OCI-LY7 (cell line): ENCODE data around the gene ADSS1. TPM values are rescaled to one million over a fixed set of nuclear protein-coding genes. Genes with fewer than 3 reads are reported as not detected.

ENCODE experiments used
- BruUV-seq: library from RNA; stranded (reverse); fragments of 400-500 nt; replicated peaks from 2 replicates; lab custom pipeline; 2021; lab: Mats Ljungman, UMichigan
- CTCF ChIA-PET: fragments of 300-600 bp; sonication (Branson Sonifier 250); formaldehyde crosslinking; loops from one replicate; lab custom pipeline; 2022; ENCODE audit warnings: antibody characterized with exemption; ENCODE audit not compliant: unreplicated experiment; lab: Charles Lee
- POLR2A ChIA-PET: fragments of 300-600 bp; sonication (Branson Sonifier 250); formaldehyde crosslinking; loops from one replicate; lab custom pipeline; 2022; ENCODE audit warnings: antibody characterized with exemption; lab: Charles Lee
- DNase-seq: peaks from one replicate; pipeline ENCODE4 v3.0.0-alpha.2; 2015; ENCODE audit warnings: low spot score
- H2AFZ ChIP-seq: fragments of 200-600 bp; sonication (generic), shearing (Covaris generic); 2 replicates; pipeline ENCODE4 v1.6.1; 2014; ENCODE audit warnings: mild to moderate bottlenecking, antibody characterized with exemption, low read length, moderate library complexity
- H3K27ac ChIP-seq: fragments of 200-600 bp; sonication (generic); 2 replicates; pipeline ENCODE4 v1.5.1; 2014; ENCODE audit warnings: mixed run types, low read depth, mild to moderate bottlenecking, moderate library complexity, low read length, inconsistent platforms; ENCODE audit not compliant: poor library complexity, severe bottlenecking
- H3K36me3 ChIP-seq: fragments of 200-600 bp; sonication (generic); 2 replicates; pipeline ENCODE4 v1.6.1; 2014; ENCODE audit warnings: mild to moderate bottlenecking, antibody characterized with exemption, low read length, moderate library complexity, mixed read lengths; ENCODE audit not compliant: insufficient read depth
- H3K4me1 ChIP-seq: fragments of 200-600 bp; sonication (generic); 2 replicates; pipeline ENCODE4 v1.5.1; 2014; ENCODE audit warnings: mild to moderate bottlenecking, low read length; ENCODE audit not compliant: insufficient read depth, poor library complexity, severe bottlenecking
- H3K4me2 ChIP-seq: fragments of 200-600 bp; sonication (generic); 2 replicates; pipeline ENCODE4 v1.6.1; 2014; ENCODE audit warnings: mild to moderate bottlenecking, low read length
- H3K4me3 ChIP-seq: fragments of 200-600 bp; sonication (generic); 2 replicates; pipeline ENCODE4 v1.5.1; 2014; ENCODE audit warnings: mild to moderate bottlenecking, low read depth, low read length; ENCODE audit not compliant: poor library complexity, severe bottlenecking
- H3K79me2 ChIP-seq: fragments of 200-600 bp; sonication (generic); 2 replicates; pipeline ENCODE4 v1.6.1; 2016; ENCODE audit warnings: low read depth, mild to moderate bottlenecking, low read length, moderate library complexity, mixed read lengths; ENCODE audit not compliant: insufficient read depth
- H3K9me2 ChIP-seq: fragments of 200-600 bp; sonication (generic); 2 replicates; pipeline ENCODE4 v1.6.1; 2016; ENCODE audit warnings: mild to moderate bottlenecking, low read length, mixed read lengths; ENCODE audit not compliant: insufficient read depth
- H3K9me3 ChIP-seq: fragments of 200-600 bp; sonication (generic); 2 replicates; pipeline ENCODE4 v1.6.1; 2014; ENCODE audit warnings: mild to moderate bottlenecking, mixed run types, low read length, mixed read lengths
- H4K20me1 ChIP-seq: fragments of 200-600 bp; sonication (generic); 2 replicates; pipeline ENCODE4 v1.6.1; 2014; ENCODE audit warnings: mild to moderate bottlenecking, antibody characterized with exemption, low read length, moderate library complexity, mixed read lengths; ENCODE audit not compliant: insufficient read depth
- EZH2phosphoT487 ChIP-seq: fragments of 200-600 bp; sonication (generic); IDR thresholded peaks from 2 replicates; pipeline ENCODE4 v1.6.1; 2018; ENCODE audit warnings: low read depth, borderline replicate concordance, mild to moderate bottlenecking, mixed run types, antibody characterized with exemption, low read length, moderate library complexity, mixed read lengths
- intact Hi-C: fragments of 100-400 bp; cut with micrococcal nuclease; formaldehyde crosslinking; loops from one replicate; pipeline ENCODE4 v1.10.0; 2022; ENCODE audit not compliant: unreplicated experiment
- total RNA-seq, 2 experiments: library from RNA; depleted of rRNA in 1 of 2; stranded (reverse); fragments of >200 nt in 1 of 2; shearing (Covaris generic) in 1 of 2; gene quantifications; 2 replicates each; pipeline ENCODE4 v1.2.3, GENCODE V29; 2014 to 2022
- TF ChIP-seq, protein P1 (sequence below): fragments of 200-600 bp; sonication (generic); conservative IDR thresholded peaks from 2 replicates; pipeline ENCODE4 v1.5.1; 2014; ENCODE audit warnings: mild to moderate bottlenecking, antibody characterized with exemption, low read length, moderate library complexity, mixed read lengths

The ADSS1 gene
- total RNA-seq, 2 experiments from 2014 or later = 2.8 TPM; not detected in 1

GRCh38 chr14:104707608-104708595 is 16.1 kb upstream of the ADSS1 start:
- H3K9me3 ChIP-seq = no peaks in the 10 kb centered on the region
- intact Hi-C loops = loop anchor here (1.0 kb wide), 1 partner anchor 58 kb away; no protein-coding TSS in a partner anchor
- no TSS peak for BruUV-seq
- H3K4me1 ChIP-seq = no peaks in the 10 kb centered on the region
- POLR2A ChIA-PET = no interaction called here
- H3K79me2 ChIP-seq = no peaks in the 10 kb centered on the region
- CTCF ChIA-PET = no interaction called here
- H3K9me2 ChIP-seq = no peaks in the 10 kb centered on the region
- H3K36me3 ChIP-seq = peaks cover 30% of the 10 kb centered on the region
- H3K27ac ChIP-seq = no peak overlapping the region
- no peak for DNase-seq
- no peaks in the 10 kb centered on the region for H4K20me1 ChIP-seq
- TF ChIP-seq, protein P1, sequence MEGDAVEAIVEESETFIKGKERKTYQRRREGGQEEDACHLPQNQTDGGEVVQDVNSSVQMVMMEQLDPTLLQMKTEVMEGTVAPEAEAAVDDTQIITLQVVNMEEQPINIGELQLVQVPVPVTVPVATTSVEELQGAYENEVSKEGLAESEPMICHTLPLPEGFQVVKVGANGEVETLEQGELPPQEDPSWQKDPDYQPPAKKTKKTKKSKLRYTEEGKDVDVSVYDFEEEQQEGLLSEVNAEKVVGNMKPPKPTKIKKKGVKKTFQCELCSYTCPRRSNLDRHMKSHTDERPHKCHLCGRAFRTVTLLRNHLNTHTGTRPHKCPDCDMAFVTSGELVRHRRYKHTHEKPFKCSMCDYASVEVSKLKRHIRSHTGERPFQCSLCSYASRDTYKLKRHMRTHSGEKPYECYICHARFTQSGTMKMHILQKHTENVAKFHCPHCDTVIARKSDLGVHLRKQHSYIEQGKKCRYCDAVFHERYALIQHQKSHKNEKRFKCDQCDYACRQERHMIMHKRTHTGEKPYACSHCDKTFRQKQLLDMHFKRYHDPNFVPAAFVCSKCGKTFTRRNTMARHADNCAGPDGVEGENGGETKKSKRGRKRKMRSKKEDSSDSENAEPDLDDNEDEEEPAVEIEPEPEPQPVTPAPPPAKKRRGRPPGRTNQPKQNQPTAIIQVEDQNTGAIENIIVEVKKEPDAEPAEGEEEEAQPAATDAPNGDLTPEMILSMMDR = no peak
- no peak for TF ChIP-seq EZH2phosphoT487
- H3K4me2 ChIP-seq = no peak overlapping the region
- no peak overlapping the region for H2AFZ ChIP-seq
- H3K4me3 ChIP-seq = no peak overlapping the region

GRCh38 chr14:104708606-104709268 is 15.3 kb upstream of the ADSS1 start:
- BruUV-seq = no TSS peak
- Histone ChIP-seq H3K36me3 (peaks cover 25% of the 10 kb centered on the region), H3K9me3 (no peaks in the 10 kb centered on the region), H3K79me2 (no peaks in the 10 kb centered on the region), H3K27ac (no peak overlapping the region), H3K4me2 (no peak overlapping the region), H3K4me1 (no peaks in the 10 kb centered on the region), H3K9me2 (no peaks in the 10 kb centered on the region), H2AFZ (no peak overlapping the region), H4K20me1 (no peaks in the 10 kb centered on the region), H3K4me3 (no peak overlapping the region)
- no peak for TF ChIP-seq EZH2phosphoT487
- TF ChIP-seq, protein P1 = peak; percentile 93
- POLR2A ChIA-PET = interaction anchor here (0.6 kb wide), 1 partner anchor 210 kb away, joined by 3 read pairs; no protein-coding TSS in a partner anchor
- CTCF ChIA-PET = no interaction called here
- intact Hi-C loops = loop anchor here (1.0 kb wide), 1 partner anchor 58 kb away; no protein-coding TSS in a partner anchor
- peak; percentile 77 for DNase-seq
